OCI-LY7 (cell line): ENCODE measurements around the gene ANKMY1.

Source experiments
- EZH2phosphoT487 ChIP-seq: fragments of 200-600 bp; sonication (generic); IDR thresholded peaks from 2 replicates; pipeline ENCODE4 v1.6.1; 2018; ENCODE audit warnings: low read depth, borderline replicate concordance, mild to moderate bottlenecking, mixed run types, antibody characterized with exemption, low read length, moderate library complexity, mixed read lengths
- TF ChIP-seq, protein P1 (sequence below): fragments of 200-600 bp; sonication (generic); conservative IDR thresholded peaks from 2 replicates; pipeline ENCODE4 v1.5.1; 2014; ENCODE audit warnings: mild to moderate bottlenecking, antibody characterized with exemption, low read length, moderate library complexity, mixed read lengths

DNA sequence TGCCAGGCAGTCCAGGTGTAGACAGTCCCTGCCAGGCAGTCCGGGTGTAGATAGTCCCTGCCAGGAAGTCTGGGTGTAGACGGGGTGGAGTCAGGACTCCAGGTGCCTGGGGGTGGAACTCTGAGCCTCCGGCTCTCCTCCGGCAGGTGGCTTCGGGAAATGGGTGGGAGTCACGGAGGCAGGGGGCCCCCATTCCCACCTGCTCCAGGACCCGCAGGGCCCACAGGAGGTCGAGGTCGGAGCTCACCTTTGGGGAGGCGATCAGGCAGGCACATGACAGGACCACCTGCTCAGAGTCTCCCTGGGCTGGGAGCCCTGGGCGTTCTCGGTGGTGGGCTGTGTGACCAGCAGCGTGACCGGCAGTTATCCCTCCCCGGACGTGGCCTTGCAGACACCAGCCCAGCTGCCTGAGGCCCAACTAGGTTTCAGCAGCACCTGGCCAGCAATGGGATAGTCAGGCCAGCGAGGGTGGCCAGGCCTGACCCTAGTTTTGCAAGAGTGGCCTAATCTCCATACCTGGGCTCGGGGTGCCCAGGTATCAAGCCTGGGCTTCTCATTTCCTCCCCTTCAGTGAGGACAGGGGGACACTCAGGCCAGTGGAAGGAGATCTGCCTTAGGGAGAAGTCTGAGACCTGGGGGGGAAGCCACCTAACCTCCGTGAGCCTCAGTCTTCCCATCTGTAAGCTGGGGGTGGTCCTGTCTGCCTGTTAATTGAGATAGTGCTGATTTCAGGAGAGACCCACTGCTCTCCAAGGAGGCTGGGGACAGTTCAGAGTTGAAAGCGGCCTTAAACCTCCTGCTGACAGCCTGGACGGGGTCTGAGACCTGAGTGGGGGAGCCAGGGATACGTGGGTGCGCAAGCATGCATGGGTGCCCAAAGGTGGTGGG lies 109.2 kb downstream of the ANKMY1 start:
- TF ChIP-seq, protein P1, sequence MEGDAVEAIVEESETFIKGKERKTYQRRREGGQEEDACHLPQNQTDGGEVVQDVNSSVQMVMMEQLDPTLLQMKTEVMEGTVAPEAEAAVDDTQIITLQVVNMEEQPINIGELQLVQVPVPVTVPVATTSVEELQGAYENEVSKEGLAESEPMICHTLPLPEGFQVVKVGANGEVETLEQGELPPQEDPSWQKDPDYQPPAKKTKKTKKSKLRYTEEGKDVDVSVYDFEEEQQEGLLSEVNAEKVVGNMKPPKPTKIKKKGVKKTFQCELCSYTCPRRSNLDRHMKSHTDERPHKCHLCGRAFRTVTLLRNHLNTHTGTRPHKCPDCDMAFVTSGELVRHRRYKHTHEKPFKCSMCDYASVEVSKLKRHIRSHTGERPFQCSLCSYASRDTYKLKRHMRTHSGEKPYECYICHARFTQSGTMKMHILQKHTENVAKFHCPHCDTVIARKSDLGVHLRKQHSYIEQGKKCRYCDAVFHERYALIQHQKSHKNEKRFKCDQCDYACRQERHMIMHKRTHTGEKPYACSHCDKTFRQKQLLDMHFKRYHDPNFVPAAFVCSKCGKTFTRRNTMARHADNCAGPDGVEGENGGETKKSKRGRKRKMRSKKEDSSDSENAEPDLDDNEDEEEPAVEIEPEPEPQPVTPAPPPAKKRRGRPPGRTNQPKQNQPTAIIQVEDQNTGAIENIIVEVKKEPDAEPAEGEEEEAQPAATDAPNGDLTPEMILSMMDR = no peak
- no peak for TF ChIP-seq EZH2phosphoT487
